ENCODE results near the gene GALNS. TPM values are rescaled to one million over a fixed set of nuclear protein-coding genes. Genes with fewer than 3 reads are reported as not detected.

GALNS gene
- total and polyA plus RNA-seq, 2 of the 13 experiments (the other 11 are each of a cell fraction or from before 2014, with no cell fraction given) = 9.2 to 9.8 TPM

DNA sequence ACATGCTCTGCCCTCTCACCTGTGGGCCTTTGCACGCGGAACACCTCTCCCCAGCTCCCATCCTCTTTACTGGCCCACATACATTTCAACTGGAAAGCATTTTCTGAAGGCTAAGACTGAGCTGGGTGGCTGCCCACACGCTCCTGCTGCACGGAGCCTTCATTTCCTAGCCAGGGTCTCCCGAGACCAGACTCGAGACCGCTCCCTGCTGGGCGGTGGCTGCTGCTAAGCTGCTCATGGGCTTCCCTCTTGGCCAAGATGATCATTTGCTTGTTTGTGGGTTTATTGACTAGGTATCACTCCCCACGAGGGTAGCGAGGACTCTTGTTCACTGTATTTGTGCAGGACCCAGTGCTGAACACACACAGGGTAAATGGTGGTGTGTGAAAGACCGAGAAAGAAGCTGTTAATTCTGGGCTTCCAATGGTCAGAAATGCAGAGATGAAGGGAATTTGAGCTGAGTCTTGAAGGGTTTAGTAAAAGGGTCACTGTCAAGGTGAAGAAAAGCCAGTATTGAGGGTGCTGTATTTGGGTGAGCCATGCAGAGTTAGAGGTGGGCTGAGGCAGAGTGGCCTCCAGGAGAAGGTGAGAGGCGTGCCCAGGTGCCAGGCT lies 1.1 kb upstream of the GALNS start (continued):
- TF ChIP-seq TEAD3 (CRISPR knock-in tag; optimal IDR thresholded peaks at IDR 0.05; ENCODE audit: borderline replicate concordance) = peak; percentile 30
- TF ChIP-seq ZNF160 (CRISPR knock-in tag; IDR thresholded peaks at IDR 0.05) = peak; percentile 24; the same call in 1 of the 2 replicates
- 0 out of 2 replicates have a peak, but pooled peaks have one; percentile 17 for TF ChIP-seq ZNF788 (CRISPR knock-in tag; IDR thresholded peaks at IDR 0.05; ENCODE audit: borderline replicate concordance)
- TF ChIP-seq ZNF691 (CRISPR knock-in tag; IDR thresholded peaks at IDR 0.05; ENCODE audit: borderline replicate concordance, low read depth) = peak; percentile 4; the same call in 1 of the 2 replicates
- TF ChIP-seq, protein P1, sequence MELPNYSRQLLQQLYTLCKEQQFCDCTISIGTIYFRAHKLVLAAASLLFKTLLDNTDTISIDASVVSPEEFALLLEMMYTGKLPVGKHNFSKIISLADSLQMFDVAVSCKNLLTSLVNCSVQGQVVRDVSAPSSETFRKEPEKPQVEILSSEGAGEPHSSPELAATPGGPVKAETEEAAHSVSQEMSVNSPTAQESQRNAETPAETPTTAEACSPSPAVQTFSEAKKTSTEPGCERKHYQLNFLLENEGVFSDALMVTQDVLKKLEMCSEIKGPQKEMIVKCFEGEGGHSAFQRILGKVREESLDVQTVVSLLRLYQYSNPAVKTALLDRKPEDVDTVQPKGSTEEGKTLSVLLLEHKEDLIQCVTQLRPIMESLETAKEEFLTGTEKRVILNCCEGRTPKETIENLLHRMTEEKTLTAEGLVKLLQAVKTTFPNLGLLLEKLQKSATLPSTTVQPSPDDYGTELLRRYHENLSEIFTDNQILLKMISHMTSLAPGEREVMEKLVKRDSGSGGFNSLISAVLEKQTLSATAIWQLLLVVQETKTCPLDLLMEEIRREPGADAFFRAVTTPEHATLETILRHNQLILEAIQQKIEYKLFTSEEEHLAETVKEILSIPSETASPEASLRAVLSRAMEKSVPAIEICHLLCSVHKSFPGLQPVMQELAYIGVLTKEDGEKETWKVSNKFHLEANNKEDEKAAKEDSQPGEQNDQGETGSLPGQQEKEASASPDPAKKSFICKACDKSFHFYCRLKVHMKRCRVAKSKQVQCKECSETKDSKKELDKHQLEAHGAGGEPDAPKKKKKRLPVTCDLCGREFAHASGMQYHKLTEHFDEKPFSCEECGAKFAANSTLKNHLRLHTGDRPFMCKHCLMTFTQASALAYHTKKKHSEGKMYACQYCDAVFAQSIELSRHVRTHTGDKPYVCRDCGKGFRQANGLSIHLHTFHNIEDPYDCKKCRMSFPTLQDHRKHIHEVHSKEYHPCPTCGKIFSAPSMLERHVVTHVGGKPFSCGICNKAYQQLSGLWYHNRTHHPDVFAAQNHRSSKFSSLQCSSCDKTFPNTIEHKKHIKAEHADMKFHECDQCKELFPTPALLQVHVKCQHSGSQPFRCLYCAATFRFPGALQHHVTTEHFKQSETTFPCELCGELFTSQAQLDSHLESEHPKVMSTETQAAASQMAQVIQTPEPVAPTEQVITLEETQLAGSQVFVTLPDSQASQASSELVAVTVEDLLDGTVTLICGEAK (IDR thresholded peaks at IDR 0.05) = no peak
- TF ChIP-seq, protein P1 (CRISPR knock-in tag; IDR thresholded peaks at IDR 0.05) = no peak
- TF ChIP-seq MAX (IDR thresholded peaks at IDR 0.05) = 0 out of 2 replicates have a peak, but pooled peaks have one; percentile 10
- TF ChIP-seq, protein P2, sequence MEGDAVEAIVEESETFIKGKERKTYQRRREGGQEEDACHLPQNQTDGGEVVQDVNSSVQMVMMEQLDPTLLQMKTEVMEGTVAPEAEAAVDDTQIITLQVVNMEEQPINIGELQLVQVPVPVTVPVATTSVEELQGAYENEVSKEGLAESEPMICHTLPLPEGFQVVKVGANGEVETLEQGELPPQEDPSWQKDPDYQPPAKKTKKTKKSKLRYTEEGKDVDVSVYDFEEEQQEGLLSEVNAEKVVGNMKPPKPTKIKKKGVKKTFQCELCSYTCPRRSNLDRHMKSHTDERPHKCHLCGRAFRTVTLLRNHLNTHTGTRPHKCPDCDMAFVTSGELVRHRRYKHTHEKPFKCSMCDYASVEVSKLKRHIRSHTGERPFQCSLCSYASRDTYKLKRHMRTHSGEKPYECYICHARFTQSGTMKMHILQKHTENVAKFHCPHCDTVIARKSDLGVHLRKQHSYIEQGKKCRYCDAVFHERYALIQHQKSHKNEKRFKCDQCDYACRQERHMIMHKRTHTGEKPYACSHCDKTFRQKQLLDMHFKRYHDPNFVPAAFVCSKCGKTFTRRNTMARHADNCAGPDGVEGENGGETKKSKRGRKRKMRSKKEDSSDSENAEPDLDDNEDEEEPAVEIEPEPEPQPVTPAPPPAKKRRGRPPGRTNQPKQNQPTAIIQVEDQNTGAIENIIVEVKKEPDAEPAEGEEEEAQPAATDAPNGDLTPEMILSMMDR (CRISPR knock-in tag; IDR thresholded peaks at IDR 0.05) = peak; percentile 95
- TF ChIP-seq, protein P3, sequence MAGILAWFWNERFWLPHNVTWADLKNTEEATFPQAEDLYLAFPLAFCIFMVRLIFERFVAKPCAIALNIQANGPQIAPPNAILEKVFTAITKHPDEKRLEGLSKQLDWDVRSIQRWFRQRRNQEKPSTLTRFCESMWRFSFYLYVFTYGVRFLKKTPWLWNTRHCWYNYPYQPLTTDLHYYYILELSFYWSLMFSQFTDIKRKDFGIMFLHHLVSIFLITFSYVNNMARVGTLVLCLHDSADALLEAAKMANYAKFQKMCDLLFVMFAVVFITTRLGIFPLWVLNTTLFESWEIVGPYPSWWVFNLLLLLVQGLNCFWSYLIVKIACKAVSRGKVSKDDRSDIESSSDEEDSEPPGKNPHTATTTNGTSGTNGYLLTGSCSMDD (CRISPR knock-in tag; IDR thresholded peaks at IDR 0.05) = no peak
- no peak for TF ChIP-seq IKZF1 (IDR thresholded peaks at IDR 0.05)
- TF ChIP-seq U2AF1 (optimal IDR thresholded peaks at IDR 0.05; ENCODE audit: low read depth, low read length) = peak; percentile 45
- TF ChIP-seq ZNF605 (CRISPR knock-in tag; IDR thresholded peaks at IDR 0.05) = peak; percentile 51; the same call in 1 of the 2 replicates
- no peak for TF ChIP-seq NBN (conservative IDR thresholded peaks at IDR 0.05)
- no peak for TF ChIP-seq NR3C1 (CRISPR knock-in tag; IDR thresholded peaks at IDR 0.05)
- 0 out of 2 replicates have a peak, but pooled peaks have one; percentile 8 for TF ChIP-seq JUN (CRISPR knock-in tag; IDR thresholded peaks at IDR 0.05)
- TF ChIP-seq HOXA5 (CRISPR knock-in tag; IDR thresholded peaks at IDR 0.05) = 0 out of 2 replicates have a peak, but pooled peaks have one; percentile 14
- TF ChIP-seq FOSL2 (CRISPR knock-in tag; IDR thresholded peaks at IDR 0.05) = no peak
- TF ChIP-seq ZBTB1 (CRISPR knock-in tag; IDR thresholded peaks at IDR 0.05; ENCODE audit: borderline replicate concordance) = no peak
